Measurements from ENCODE around the gene EMILIN3.

Gene EMILIN3

GRCh38 chr20:41360831-41361756 is 5.5 kb downstream of the EMILIN3 start:
- Histone ChIP-seq H3K56ac (ENCODE audit: low read length) (no peak overlapping the region), H3K23ac (ENCODE audit: low read length) (no peak overlapping the region), H2BK15ac (replicated peaks; ENCODE audit: low read depth) (no peak overlapping the region), H3K4me1 (ENCODE audit: control insufficient read depth, low read depth, low read length) (no peaks in the 10 kb centered on the region), H2BK5ac (ENCODE audit: low read length) (no peak overlapping the region), H2BK120ac (ENCODE audit: low read depth, low read length) (no peak overlapping the region), H4K5ac (ENCODE audit: low read length) (no peak overlapping the region), H3K36me3 (ENCODE audit: control insufficient read depth, insufficient read depth, low read length) (no peaks in the 10 kb centered on the region), H4K8ac (ENCODE audit: low read depth, low read length) (no peak overlapping the region), H3K4ac (ENCODE audit: low read depth, low read length) (no peak overlapping the region), H3K79me1 (ENCODE audit: low read length) (no peaks in the 10 kb centered on the region), H3K79me2 (ENCODE audit: control insufficient read depth, insufficient read depth, low read length) (no peaks in the 10 kb centered on the region), H3K27ac (ENCODE audit: low read depth, low read length) (no peak overlapping the region), H3K27me3 (ENCODE audit: insufficient read depth, low read length, poor library complexity) (peaks cover 8% of the 10 kb centered on the region), H3K18ac (ENCODE audit: low read length) (no peak overlapping the region), H3K4me2 (ENCODE audit: low read length) (no peak overlapping the region), H3K9ac (ENCODE audit: low read length) (no peak overlapping the region), H2AK5ac (ENCODE audit: low read length) (no peak overlapping the region), H3K4me3 (ENCODE audit: low read length) (no peak overlapping the region)
- no peak for DNase-seq
- WGBS (ENCODE audit: extremely low coverage, insufficient coverage, low lambda C conversion rate) = no CpG with 5 or more reads among the region's 22 CpGs

DNA sequence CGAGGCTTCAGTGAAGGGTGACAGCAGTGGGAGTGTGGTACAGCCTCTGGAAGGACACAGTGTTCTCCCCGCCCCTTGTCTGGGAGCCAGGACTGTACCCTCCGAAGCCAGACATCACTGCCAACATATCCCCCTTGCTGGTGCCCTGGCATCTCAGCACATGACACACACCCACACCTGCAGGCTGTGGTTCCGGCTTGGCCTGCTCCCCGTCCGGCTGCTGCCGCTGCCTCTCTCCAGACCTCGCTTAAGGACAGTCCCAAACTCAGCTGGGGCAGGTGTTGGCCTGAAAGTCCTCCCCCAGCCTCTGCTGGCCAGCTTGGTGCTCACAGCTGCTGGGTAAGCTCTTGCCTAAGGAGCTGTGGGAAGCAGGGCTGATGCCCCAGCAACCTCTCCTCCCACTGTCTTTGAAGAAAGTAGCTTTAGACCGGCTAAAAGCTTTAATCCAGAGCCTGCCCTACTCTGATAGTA is 7.0 kb downstream of the EMILIN3 start:
- no peak overlapping the region for H3K23ac ChIP-seq (ENCODE audit: low read length)
- no peak overlapping the region for H4K8ac ChIP-seq (ENCODE audit: low read depth, low read length)
- no peak overlapping the region for H3K4ac ChIP-seq (ENCODE audit: low read depth, low read length)
- no peaks in the 10 kb centered on the region for H3K27me3 ChIP-seq (ENCODE audit: insufficient read depth, low read length, poor library complexity)
- H3K79me2 ChIP-seq (ENCODE audit: control insufficient read depth, insufficient read depth, low read length) = no peaks in the 10 kb centered on the region
- H3K56ac ChIP-seq (ENCODE audit: low read length) = no peak overlapping the region
- H2BK15ac ChIP-seq (replicated peaks; ENCODE audit: low read depth) = no peak overlapping the region
- H3K4me3 ChIP-seq (ENCODE audit: low read length) = no peak overlapping the region
- no peaks in the 10 kb centered on the region for H3K36me3 ChIP-seq (ENCODE audit: control insufficient read depth, insufficient read depth, low read length)
- no peak overlapping the region for H3K27ac ChIP-seq (ENCODE audit: low read depth, low read length)
- no peak for DNase-seq
- no peaks in the 10 kb centered on the region for H3K79me1 ChIP-seq (ENCODE audit: low read length)
- H3K18ac ChIP-seq (ENCODE audit: low read length) = no peak overlapping the region
- H3K9ac ChIP-seq (ENCODE audit: low read length) = no peak overlapping the region
- no peak overlapping the region for H3K4me2 ChIP-seq (ENCODE audit: low read length)
- H2AK5ac ChIP-seq (ENCODE audit: low read length) = no peak overlapping the region
- no peak overlapping the region for H2BK120ac ChIP-seq (ENCODE audit: low read depth, low read length)
- H2BK5ac ChIP-seq (ENCODE audit: low read length) = no peak overlapping the region
- no peaks in the 10 kb centered on the region for H3K4me1 ChIP-seq (ENCODE audit: control insufficient read depth, low read depth, low read length)
- H4K5ac ChIP-seq (ENCODE audit: low read length) = no peak overlapping the region
- no CpG with 5 or more reads among the region's 9 CpGs for WGBS (ENCODE audit: extremely low coverage, insufficient coverage, low lambda C conversion rate)

DNA sequence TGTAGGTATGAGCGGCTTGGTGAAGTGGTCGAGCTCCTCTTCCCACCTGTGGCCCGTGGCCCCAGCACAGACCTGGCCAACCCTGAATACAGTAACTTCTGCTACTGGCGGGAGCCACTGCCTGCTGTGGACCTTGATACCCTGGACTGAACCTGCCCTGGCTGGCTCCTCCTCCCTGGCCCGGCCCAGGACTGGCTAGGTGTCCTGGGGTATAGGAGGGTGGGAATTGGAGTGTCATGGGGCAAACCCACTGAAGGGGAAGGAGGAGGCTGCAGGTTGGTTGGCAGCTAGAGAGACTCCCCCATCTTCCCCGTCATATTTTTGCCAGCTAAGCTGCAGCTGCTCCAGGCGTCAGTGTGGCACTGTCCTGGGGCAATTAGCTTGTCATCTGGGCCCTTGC is 7.9 kb downstream of the EMILIN3 start:
- WGBS (ENCODE audit: extremely low coverage, insufficient coverage, low lambda C conversion rate) = no CpG with 5 or more reads among the region's 7 CpGs
- H2AK5ac ChIP-seq (ENCODE audit: low read length) = no peak overlapping the region

GRCh38 chr20:41358230-41358629 is 8.4 kb downstream of the EMILIN3 start:
- H3K18ac ChIP-seq (ENCODE audit: low read length) = no peak overlapping the region
- no peak for DNase-seq
- H3K79me1 ChIP-seq (ENCODE audit: low read length) = no peaks in the 10 kb centered on the region
- H3K4ac ChIP-seq (ENCODE audit: low read depth, low read length) = no peak overlapping the region
- no peaks in the 10 kb centered on the region for H3K36me3 ChIP-seq (ENCODE audit: control insufficient read depth, insufficient read depth, low read length)
- no peaks in the 10 kb centered on the region for H3K79me2 ChIP-seq (ENCODE audit: control insufficient read depth, insufficient read depth, low read length)
- no peak overlapping the region for H2BK120ac ChIP-seq (ENCODE audit: low read depth, low read length)
- H4K5ac ChIP-seq (ENCODE audit: low read length) = no peak overlapping the region
- H3K4me3 ChIP-seq (ENCODE audit: low read length) = no peak overlapping the region
- no peak overlapping the region for H2BK5ac ChIP-seq (ENCODE audit: low read length)
- no peak overlapping the region for H3K4me2 ChIP-seq (ENCODE audit: low read length)
- no peak overlapping the region for H3K9ac ChIP-seq (ENCODE audit: low read length)
- no peaks in the 10 kb centered on the region for H3K4me1 ChIP-seq (ENCODE audit: control insufficient read depth, low read depth, low read length)
- H4K8ac ChIP-seq (ENCODE audit: low read depth, low read length) = no peak overlapping the region
- no peak overlapping the region for H3K23ac ChIP-seq (ENCODE audit: low read length)
- H2BK15ac ChIP-seq (replicated peaks; ENCODE audit: low read depth) = no peak overlapping the region
- no peak overlapping the region for H2AK5ac ChIP-seq (ENCODE audit: low read length)
- H3K56ac ChIP-seq (ENCODE audit: low read length) = no peak overlapping the region
- no peak overlapping the region for H3K27ac ChIP-seq (ENCODE audit: low read depth, low read length)
- WGBS (ENCODE audit: extremely low coverage, insufficient coverage, low lambda C conversion rate) = no CpG with 5 or more reads among the region's 9 CpGs
- no peaks in the 10 kb centered on the region for H3K27me3 ChIP-seq (ENCODE audit: insufficient read depth, low read length, poor library complexity)

More for the DNA sequence above, 7.9 kb downstream of the EMILIN3 start:
- no peak overlapping the region for H2BK5ac ChIP-seq (ENCODE audit: low read length)
- H3K4me1 ChIP-seq (ENCODE audit: control insufficient read depth, low read depth, low read length) = no peaks in the 10 kb centered on the region
- H4K5ac ChIP-seq (ENCODE audit: low read length) = no peak overlapping the region
- H3K36me3 ChIP-seq (ENCODE audit: control insufficient read depth, insufficient read depth, low read length) = no peaks in the 10 kb centered on the region
- H3K18ac ChIP-seq (ENCODE audit: low read length) = no peak overlapping the region
- no peak overlapping the region for H3K23ac ChIP-seq (ENCODE audit: low read length)
- DNase-seq = no peak
- H3K27me3 ChIP-seq (ENCODE audit: insufficient read depth, low read length, poor library complexity) = no peaks in the 10 kb centered on the region
- H3K27ac ChIP-seq (ENCODE audit: low read depth, low read length) = no peak overlapping the region
- no peak overlapping the region for H3K4me2 ChIP-seq (ENCODE audit: low read length)
- no peak overlapping the region for H3K56ac ChIP-seq (ENCODE audit: low read length)
- H3K4ac ChIP-seq (ENCODE audit: low read depth, low read length) = no peak overlapping the region
- H2BK15ac ChIP-seq (replicated peaks; ENCODE audit: low read depth) = no peak overlapping the region
- no peak overlapping the region for H4K8ac ChIP-seq (ENCODE audit: low read depth, low read length)
- no peaks in the 10 kb centered on the region for H3K79me2 ChIP-seq (ENCODE audit: control insufficient read depth, insufficient read depth, low read length)
- H3K9ac ChIP-seq (ENCODE audit: low read length) = no peak overlapping the region
- no peak overlapping the region for H2BK120ac ChIP-seq (ENCODE audit: low read depth, low read length)
- H3K79me1 ChIP-seq (ENCODE audit: low read length) = no peaks in the 10 kb centered on the region
- no peak overlapping the region for H3K4me3 ChIP-seq (ENCODE audit: low read length)

DNA sequence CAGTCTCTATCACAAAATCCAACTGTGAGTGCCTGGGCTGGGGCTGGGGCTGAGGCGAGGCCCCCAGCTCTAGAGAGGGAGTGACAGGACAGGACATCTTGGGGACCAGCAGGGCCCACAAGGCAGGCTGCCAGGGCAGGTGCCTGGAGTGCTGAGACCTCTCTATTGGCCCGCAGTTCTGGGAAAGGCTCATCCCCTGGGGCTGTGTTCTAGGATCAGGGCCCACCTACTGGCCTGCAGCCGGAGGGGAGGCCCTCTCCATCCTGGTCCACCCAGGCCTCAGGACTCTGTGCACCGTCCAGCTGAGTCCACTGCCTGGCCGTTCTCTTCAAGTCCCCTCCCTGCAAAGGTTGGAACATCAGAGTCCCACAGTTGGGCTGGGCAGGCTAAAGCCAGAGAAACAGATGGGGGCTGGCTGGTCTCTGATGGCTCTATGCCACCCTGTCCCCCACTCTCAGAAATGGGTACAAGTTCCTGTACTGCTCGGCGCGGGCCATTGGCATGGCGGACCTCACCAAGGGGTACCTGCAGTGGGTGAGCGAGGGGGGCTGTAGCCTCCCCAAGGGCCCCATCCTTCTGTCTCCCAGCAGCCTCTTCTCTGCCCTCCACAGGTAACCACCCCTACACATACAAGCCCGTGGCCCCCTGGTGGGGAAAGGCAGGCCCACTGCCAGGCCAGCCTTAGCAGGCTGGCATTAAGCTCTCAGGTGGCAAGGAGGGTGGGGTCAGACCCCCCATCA is 9.0 kb downstream of the EMILIN3 start:
- Histone ChIP-seq H2BK120ac (ENCODE audit: low read depth, low read length) (no peak overlapping the region), H3K79me2 (ENCODE audit: control insufficient read depth, insufficient read depth, low read length) (no peaks in the 10 kb centered on the region), H3K79me1 (ENCODE audit: low read length) (no peaks in the 10 kb centered on the region), H3K27me3 (ENCODE audit: insufficient read depth, low read length, poor library complexity) (no peaks in the 10 kb centered on the region), H3K23ac (ENCODE audit: low read length) (no peak overlapping the region), H4K5ac (ENCODE audit: low read length) (no peak overlapping the region), H4K8ac (ENCODE audit: low read depth, low read length) (no peak overlapping the region), H3K4ac (ENCODE audit: low read depth, low read length) (no peak overlapping the region), H3K4me1 (ENCODE audit: control insufficient read depth, low read depth, low read length) (no peaks in the 10 kb centered on the region), H3K27ac (ENCODE audit: low read depth, low read length) (no peak overlapping the region), H3K56ac (ENCODE audit: low read length) (no peak overlapping the region), H2BK5ac (ENCODE audit: low read length) (no peak overlapping the region), H3K36me3 (ENCODE audit: control insufficient read depth, insufficient read depth, low read length) (no peaks in the 10 kb centered on the region), H2BK15ac (replicated peaks; ENCODE audit: low read depth) (no peak overlapping the region), H2AK5ac (ENCODE audit: low read length) (no peak overlapping the region), H3K4me2 (ENCODE audit: low read length) (no peak overlapping the region), H3K4me3 (ENCODE audit: low read length) (no peak overlapping the region), H3K9ac (ENCODE audit: low read length) (no peak overlapping the region), H3K18ac (ENCODE audit: low read length) (no peak overlapping the region)
- no peak for DNase-seq
- WGBS (ENCODE audit: extremely low coverage, insufficient coverage, low lambda C conversion rate) = no CpG with 5 or more reads among the region's 11 CpGs
